NCI-H1048 (cell line): ENCODE results near the gene C6orf118.

ENCODE experiments used
- DNase-seq: peaks from one replicate; lab custom pipeline; 2025; lab: John Stamatoyannopoulos, UW

The C6orf118 gene

GRCh38 chr6:165244524-165245247 is 64.7 kb downstream of the C6orf118 start:
- DNase-seq = no peak

- DNase-seq = no peak
Measured at GRCh38 chr6:165243801-165244200, 65.6 kb downstream of the C6orf118 start.

DNA sequence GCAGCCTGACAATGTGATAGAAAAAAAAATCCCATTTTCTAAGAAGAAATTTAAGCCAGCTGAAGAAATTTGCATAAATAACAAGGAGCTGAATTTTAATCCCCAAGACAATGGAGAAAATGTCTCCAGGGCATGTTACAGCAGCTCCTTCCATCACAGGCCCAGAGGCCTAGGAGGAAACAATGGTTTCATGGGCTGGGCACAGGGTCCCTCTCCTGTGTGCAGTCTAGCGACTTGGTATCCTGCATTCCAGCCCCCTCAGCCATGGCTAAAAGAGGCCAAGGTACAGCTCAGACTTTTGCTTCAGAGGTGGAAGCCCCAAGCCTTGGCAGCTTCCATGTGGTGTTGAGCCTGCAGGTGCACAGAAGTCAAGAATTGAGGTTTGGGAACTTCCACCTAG is 73.1 kb downstream of the C6orf118 start:
- no peak for DNase-seq

DNA sequence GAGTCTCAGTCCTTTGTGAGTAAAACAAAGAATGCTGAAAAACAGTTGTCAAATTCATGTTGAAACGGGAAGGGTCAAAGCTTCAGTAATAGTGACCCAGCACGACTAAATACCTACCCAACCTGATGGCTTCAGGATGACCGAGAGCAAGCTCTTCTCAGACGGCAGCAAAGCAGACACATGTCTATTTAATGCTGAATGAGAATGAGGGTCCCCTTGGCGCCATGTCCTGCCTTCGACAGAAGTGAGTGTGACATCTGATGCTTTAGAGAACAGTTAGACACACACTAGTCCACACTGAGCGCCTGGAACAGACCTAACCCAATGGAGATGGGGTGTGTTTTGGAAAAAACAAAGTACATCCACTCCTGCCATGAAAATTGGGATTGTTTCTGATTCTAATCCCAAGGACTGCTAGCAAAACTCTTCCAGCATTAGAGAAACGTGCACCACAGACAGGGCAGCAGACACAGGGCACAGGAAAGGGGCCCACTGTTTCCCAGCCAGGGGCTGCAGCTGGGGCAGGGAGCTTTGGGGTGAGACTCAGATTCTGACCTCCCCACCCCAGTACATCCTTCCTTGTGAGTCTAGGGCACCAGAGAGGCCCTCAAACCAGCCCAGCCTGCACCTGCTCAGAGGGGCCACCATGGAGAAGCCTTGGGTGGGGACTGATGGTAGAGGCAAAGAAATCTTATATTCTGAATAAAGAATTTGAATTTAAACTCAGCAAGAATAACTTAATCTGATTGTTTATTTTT is 76.5 kb downstream of the C6orf118 start:
- DNase-seq = no peak

DNA sequence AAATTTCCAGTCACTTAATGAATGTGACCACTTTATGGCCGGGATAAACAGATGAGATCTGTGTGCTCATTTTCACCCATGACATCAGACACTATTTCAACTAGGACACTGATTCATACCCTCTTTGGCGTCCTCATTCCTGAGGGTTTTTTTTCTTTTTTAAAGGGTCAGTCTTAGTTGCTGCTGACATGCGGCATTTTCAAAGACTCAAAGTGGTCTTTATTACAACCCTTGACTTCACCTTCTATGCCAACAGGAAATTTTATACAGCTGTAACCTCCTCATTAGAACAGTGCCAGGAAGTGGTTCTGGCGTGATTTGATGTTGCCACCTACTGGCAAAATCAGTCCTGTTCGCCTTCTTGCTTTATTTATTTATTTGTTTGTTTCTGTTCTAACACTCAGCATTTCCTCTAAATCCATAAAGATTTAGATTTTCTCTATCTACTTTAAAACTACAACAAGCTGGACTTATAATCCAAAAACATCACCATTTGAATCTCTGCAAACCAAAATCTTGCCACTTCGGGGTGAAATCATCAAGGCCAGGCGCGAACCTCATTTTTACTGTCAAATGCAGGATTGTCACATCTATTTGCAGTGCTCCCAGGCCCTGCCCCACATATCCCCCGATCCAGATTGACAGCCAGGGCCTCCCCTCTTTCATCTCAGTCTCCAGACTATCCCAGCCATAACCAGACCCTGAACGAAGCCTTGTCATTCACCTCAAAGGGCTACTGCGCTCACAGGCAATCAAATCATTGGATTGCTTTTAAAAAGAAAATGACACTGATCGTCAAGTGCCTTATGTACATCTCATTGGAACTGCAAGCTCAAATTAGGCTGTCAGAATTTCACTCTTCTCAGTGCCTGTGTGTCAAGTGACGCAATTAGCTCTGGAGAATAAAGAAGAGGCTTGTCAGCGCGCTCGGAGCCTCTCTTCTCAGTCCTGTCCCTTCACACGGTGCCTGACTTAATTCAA is 77.5 kb downstream of the C6orf118 start:
- DNase-seq = no peak

GRCh38 chr6:165231177-165231576 is 78.2 kb downstream of the C6orf118 start:
- no peak for DNase-seq
